Left hindlimb (tissue), 1 donor: Measurements from ENCODE around the gene UPF3B.
"Not testable (repeated sequence)": the region's sequence is repeated elsewhere in the genome, so short reads cannot be mapped to it uniquely, and the experiment has no call there.

Source experiments
- DNase-seq: peaks from one replicate; pipeline ENCODE4 v3.0.0-alpha.2; 2018

UPF3B gene

DNA sequence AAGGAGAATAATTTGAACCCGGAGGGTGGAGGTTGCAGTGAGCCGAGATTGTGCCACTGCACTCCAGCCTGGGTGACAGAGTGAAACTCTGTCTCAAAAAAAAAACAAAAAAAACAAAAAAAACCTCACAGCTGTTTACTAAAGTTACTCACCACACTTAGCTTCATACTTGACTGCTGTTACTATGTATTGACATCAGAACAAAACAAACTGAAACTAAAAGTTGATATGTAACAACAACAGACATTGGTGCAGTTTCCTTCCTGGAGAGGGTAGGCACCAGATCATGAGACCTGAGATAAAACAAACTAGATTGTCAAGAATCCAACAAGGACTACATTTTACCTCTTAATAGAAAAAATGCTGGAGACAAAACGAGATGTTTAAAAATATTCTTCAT, 31.1 kb downstream of the UPF3B start:
- DNase-seq = not testable (repeated sequence)

DNA sequence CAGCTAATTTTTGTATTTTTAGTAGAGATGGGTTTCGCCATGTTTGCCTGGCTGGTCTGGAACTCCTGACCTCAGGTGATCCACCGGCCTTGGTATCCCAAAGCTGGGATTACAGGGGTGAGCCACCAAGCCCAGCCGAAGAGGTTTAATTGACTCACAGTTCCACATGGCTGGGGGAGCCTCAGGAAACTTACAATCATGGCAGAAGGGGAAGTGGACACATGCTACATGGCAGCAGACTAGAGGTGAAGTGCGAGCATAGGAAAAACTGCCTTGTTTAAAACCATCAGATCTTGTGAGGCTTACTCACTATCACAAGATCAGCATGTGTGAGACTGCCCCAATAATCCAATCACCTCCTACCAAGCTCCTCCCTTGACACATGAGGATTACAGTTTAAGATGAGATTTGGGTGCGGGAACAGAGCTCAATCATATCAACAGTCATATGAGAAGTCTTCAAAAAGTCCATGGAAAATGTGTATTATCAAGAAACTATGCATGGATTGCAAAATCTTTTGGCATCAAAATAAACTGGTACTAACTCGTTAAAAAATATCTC, 35.6 kb downstream of the UPF3B start:
- DNase-seq = no peak

DNA sequence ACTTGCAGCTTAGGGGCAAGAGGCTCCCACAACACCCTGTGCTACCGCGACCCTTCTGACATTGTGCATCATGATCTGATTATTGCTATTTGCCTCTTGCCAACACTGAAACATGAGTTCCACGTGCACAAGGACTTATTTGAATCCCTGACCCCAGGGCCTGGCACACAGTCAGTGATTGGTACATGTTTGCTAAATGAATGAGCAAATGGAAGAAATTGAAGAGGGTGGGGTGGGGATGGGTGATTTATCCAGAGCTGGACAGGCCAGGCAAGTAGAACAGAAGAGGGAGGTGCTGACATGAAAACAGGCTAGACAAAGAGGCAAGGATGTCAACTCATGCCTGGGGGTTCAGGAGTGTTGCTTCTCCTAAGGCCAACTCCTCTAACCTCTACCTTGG, 36.5 kb downstream of the UPF3B start:
- DNase-seq = no peak

DNA sequence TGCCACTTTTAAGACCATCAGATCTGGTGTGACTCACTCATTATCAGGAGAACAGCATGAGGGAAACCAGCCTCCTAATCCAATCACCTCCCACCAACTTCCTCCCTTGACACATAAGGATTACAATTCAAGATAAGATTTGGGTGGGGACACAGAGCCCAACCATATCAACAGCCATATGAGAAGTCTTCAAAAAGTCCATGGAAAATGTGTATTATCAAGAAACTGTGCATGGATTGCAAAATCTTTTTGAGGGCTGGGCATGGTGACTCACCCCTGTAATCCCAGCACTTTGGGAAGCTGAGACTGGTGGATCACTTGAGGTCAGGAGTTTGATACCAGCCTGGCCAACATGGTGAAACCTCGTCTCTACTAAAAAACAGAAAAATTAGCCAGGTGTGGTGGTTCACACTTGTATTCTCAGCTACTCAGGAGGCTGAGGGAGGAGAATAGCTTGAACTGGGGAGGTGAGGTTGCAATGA, 43.5 kb downstream of the UPF3B start:
- DNase-seq = no peak

DNA sequence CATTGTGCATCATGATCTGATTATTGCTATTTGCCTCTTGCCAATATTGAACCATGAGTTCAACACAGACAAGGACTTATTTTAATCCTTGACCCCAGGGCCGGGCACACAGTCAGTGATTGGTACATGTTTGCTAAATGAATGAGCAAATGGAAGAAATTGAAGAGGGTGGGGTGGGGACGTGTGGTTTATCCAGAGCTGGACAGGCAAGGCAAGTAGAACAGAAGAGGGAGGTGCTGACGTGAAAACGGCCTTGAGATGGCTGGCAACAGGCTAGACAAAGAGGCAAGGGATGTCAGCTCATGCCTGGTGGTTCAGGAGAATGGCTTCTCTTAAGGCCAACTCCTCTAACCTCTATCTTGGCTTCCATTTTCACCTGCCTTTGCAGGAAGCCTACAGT, 44.3 kb downstream of the UPF3B start:
- not testable (repeated sequence) for DNase-seq

DNA sequence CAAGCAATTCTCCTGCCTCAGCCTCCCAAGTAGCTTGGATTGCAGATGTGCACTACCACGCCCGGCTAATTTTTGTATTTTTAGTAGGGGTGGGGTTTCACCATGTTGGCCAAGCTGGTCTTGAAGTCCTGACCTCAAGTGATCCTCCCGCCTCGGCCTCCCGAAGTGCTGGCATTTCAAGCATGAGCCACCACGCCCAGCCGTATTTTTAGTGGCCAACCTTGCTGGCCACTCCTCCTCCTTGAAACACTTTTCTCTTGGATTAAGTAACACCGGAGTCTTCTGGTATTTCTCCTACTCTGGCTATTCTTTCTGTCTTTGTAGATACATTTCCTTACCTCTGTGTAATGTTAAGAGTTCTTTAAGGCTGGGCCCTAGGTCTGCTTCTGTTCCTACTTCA, 50.2 kb downstream of the UPF3B start:
- no peak for DNase-seq

DNA sequence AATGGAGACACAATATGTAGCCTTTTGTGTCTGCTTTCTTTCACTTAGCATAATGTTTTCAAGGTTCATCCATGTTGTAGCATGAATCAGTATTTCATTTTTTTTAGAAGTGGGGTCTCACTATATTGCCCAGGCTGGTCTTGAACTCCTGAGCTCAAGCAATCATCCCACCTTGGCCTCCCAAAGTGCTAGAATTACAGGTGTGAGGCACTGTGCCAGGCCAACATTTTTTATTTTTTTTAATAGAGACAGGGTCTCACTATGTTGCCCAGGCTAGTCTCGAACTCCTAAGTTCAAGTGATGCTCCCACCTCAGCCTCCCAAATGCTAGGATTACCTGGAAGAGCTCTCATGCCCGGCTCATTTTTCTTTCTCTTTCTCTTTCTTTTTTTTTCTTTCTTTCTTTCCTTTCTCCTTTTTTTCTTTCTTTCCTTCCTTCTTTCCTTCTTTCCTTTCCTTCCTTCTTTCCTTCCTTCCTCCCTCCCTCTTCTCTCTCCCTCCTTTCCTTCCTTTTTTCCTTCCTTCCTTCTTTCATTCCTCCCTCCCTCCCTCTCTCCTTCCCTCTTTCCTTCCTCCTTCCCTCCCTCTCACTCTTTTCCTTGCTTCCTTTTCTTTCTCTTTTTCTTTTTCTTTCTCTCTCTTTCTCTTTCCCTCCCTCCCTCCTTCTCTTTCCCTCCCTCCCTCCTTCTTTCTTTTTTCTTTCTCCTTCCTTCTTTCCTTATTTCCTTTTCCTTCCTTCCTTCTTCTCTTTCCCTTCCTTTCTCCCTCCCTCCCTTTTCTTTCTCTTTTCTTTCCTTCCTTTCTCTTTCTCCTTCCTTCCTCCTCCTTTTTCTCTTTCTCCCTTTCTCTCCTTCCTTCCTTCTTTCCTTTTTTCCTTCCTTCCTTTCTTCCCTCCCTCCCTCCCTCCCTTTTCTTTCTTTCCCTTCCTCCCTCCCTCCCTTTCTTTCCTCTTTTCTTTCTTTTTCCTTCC, 51.2 kb downstream of the UPF3B start:
- no peak for DNase-seq

DNA sequence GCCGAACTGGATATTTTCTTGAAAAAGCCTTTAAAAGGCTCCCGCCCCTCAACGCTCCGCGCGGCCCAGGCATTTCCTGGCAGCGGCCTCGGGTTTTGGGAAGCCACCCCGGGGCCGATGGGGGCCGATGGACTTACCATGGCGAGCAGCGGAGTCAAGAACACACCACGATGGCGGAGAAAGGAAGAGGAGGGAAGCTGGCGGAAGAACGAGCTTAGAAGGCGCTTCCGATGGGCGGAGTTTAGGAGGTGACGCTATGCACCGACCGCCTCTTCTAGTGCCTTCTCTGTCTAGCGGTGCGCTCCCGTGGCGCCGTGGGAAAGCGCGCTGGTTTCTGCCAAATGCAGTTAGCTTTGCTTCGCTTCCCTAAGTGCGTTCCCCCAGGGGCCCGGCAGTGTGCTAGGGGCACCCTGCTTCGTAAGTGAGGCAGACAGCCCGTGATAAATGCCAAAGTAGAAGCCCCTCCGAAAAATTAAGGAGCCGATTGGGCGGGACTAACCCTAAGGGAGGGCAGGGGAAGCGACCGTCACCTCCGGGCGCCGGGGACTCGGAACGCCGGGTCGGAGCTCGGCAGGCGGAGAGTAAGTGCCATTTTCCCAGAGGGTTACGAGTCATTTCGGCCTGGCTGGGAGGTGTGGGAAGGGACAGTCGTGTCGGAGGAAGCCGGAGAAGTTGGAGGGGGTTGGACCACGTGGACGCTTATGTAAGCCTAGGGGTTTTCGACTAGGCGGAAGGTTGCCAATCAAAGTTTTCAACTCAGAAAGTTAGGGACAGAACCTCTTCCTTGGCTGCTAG, 61.1 kb downstream of the UPF3B start, which contains the start of gene RPL39:
TSS of gene RPL39 (minus strand) at position 194 of the 795 bp plus-strand sequence. CDS start at position 140, 54 bp downstream.
- DNase-seq = peak; percentile 88

DNA sequence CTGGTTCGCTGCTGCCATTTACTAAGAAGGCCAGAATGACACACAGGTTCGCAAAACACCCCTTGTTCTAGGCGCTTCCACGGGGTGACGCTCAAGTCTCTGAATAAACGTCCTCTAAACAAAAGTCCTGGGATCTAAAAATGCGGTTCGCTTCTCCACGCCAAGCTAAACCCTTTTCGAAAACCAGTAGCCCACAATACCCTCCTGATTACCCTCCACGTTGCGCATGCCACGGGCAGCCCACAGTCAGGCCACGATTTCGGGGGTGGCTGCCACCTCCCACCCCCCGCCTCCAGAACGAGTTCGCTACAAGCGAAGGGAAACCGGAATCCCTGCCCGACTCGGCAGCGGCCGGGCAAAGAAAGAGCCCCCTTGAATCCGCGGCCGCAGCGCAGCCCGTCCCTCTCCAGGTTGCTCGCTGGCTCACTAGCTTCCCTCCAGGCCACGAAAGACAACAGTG, 61.8 kb downstream of the UPF3B start:
- peak; percentile 49 for DNase-seq

DNA sequence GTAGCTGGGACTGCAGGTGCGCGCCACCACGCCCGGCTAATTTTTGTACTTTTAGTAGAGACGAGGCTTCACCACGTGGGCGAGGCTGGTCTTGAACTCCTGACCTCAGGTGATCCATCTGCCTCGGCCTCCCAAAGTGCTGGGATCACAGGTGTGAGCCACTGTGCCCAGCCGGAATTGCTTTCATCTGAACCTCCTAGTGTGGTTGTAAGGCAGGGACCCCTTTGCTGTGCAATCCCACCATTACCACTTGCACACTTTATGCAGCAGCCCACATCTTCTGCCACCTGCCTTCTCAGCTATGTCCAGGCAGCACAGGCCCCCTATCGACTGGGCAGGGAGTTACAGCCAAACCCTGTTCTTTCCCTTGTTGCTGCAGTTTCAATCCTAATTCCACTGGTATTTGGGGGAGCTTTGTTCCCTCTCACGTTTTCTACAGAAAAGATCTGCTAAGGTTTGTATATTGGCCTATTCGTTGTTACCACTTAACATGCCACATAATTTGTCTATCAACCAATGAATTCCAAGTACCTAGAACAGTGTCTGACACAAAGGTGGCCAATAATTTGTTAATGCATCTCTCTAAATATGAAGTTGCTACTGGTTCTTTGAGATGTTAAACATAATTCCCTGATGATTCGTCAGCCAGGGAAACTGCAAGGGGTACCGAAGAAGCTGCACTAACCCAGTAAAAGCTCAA, 67.9 kb downstream of the UPF3B start:
- DNase-seq = no peak
